Ecto neural progenitor cell (in vitro differentiated cells): ENCODE measurements around the gene NELFCD.
A peak's percentile ranks its signal among the peaks of the same experiment; 100 is the strongest.
"Not testable (repeated sequence)": the region's sequence is repeated elsewhere in the genome, so short reads cannot be mapped to it uniquely, and the experiment has no call there.

Source experiments
- DNase-seq: peaks from one replicate; pipeline ENCODE4 v3.0.0-alpha.2; 2018; ENCODE audit warnings: low spot score

NELFCD gene

DNA sequence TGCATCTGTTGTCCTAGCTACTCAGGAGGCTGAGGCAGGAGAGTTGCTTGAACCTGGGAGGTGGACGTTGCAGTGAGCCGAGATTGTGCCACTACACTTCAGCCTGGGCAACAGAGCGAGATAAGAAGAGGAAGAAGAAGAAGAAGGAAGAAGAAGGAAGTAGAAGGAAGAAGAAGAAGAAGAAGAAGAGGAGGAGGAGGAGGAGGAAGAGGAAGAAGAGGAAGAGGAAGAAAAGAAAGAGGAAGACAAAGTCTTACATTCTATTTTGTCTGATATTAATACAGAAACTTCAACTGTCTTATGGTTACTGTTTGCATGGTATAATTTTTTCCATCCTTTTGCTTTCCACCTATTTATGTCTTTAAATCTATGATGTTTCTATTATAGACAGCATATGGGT is 7.2 kb upstream of the NELFCD start:
- no peak for DNase-seq

GRCh38 chr20:58975353-58975752 is 5.7 kb upstream of the NELFCD start:
- DNase-seq: no peak

DNA sequence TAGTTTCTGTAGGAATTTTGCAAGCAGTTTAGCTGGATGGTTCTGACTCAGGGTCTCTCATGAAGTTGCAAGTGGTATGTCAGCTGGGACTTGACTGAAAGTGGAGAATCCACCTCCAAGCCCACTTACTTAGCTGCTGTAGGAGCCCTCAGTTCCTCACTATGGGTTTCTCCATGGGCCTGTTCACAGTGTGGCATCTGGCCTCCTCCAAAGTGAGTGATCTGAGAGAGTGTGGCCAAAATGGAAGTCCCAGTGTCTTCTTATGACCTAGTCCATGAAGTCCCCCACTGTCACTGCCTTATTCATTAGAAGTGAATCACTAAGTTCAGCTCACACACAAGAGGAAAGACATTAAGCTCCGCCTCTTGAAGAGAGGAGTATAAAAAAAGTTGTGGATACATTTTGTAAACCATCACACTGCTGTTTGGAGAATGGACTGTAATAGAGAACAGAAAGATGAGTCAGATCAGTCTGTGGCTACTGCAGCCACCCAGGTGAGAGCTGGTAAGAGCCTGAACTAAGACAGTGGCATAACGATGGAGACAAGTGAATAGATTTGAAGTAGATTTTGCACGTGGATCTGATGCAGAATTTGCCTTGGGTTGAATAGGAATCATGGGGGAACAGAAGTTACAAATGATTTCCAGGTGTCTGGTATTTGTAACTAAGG is 4.9 kb upstream of the NELFCD start:
- DNase-seq: peak; percentile 13

- DNase-seq: no peak
These were observed 2.5 kb upstream of the NELFCD start for GRCh38 chr20:58978351-58979190.

DNA sequence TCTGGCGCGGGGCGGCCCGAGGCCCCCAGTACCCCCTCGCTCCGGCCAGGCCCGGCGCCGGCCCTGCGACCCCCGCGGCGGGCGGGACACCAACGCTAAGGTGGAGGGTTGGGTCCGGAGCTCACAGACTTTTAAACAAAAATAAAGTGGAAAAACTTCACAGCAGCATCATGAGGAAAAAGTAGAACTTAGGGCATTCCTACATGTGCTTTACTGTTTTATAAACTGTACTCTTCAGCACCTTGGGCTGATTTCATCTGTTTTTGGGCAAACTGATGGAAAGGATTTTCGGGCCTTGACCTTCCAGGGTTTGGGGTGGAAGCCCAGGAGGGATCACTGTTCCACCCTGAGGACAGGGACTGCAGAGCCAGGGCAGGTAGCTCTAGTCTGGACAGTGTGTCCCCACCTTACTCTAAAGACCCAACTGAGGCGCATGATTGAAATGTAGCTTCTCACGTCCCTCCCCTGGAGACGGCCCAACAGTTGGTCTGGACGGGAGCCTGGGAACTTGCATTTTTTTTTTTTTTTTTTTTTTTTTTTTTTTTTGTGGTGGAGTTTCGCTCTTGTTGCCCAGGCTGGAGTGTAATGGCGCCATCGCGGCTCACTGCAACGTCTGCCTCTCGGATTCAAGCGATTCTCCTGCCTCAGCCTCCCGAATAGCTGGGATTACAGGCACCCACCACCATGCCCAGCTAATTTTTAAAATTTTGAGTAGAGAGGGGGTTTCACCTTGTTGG is 740 bp downstream of the NELFCD start:
- no peak for DNase-seq

- DNase-seq: no peak
These were observed 1.5 kb downstream of the NELFCD start for GRCh38 chr20:58982406-58983114.

- DNase-seq: not testable (repeated sequence)
These were observed 2.0 kb downstream of the NELFCD start for GRCh38 chr20:58983115-58983468.

DNA sequence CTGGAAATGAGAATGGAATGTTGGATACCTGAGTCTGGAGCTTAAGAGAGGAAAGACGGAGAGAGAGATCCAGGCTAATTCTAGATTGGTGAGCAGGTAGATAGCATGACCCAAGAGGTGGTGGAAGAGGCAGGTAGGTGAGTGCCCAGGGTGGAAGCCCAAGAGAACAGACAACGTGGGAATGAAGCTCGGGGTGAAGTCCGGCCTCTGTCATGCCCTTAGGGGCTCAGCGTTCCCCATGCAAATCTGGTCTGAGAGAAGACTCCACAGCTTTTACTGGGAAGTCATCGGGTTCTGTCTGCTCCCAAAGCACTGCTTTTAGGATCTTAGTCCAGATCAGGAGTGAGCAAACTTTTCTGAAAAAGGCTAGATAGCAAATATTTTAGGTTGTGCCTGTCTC is 3.6 kb downstream of the NELFCD start:
- DNase-seq: no peak

DNA sequence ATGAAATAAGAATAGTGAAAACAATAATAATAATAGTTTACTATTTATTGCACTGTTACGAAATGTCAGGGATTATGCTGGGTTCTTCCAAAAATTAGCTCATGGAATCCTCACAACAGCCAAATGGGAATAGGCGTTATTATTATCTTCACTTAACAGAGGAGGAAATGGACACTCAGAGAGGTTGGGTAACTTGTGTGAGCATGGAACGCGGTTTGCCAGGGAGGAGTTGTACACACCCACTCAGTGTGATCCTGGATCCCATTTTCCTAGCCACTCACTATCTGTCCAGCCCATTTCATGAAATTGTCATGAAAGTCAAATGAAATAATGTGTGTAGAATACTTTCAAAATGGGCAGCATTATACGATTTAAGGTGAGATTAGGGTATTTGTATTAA is 4.6 kb downstream of the NELFCD start:
- DNase-seq: no peak

DNA sequence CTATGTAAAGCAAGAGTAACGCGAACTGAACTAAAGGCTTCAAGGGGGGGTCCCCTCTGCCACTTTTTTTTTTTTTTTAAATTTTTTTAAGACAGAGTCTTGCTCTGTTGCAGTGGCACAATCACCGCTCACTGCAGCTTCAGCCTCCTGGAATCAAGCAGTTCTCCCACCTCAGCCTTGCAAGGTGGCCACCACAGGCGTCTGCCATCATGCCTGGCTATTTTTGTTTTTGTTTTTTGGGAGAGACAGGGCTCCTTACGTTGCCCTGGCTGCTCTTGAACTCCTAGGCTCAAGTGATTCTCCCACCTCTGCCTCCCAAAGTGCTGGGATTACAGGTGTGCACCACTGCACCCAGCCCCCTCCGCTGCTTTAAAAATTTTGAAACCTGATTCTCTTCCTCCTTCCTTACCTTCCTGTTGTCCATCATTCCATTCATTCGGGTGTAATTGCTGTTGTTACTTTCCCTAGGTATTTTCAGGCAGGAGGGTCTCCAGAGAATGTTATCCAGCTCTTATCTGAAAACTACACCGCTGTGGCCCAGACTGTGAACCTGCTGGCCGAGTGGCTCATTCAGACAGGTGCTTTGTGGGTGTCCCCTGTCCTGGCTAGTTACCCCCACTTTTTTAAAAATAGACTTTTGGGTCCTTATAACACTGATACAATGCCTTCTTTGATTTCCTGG is 5.4 kb downstream of the NELFCD start:
- no peak for DNase-seq

- no peak for DNase-seq
These were observed 6.0 kb downstream of the NELFCD start for GRCh38 chr20:58986968-58987517.

GRCh38 chr20:58987790-58988564 is 6.9 kb downstream of the NELFCD start:
- no peak for DNase-seq

GRCh38 chr20:58988565-58988882 is 7.5 kb downstream of the NELFCD start:
- no peak for DNase-seq

- no peak for DNase-seq
These were observed 8.1 kb downstream of the NELFCD start for GRCh38 chr20:58989196-58989595.

DNA sequence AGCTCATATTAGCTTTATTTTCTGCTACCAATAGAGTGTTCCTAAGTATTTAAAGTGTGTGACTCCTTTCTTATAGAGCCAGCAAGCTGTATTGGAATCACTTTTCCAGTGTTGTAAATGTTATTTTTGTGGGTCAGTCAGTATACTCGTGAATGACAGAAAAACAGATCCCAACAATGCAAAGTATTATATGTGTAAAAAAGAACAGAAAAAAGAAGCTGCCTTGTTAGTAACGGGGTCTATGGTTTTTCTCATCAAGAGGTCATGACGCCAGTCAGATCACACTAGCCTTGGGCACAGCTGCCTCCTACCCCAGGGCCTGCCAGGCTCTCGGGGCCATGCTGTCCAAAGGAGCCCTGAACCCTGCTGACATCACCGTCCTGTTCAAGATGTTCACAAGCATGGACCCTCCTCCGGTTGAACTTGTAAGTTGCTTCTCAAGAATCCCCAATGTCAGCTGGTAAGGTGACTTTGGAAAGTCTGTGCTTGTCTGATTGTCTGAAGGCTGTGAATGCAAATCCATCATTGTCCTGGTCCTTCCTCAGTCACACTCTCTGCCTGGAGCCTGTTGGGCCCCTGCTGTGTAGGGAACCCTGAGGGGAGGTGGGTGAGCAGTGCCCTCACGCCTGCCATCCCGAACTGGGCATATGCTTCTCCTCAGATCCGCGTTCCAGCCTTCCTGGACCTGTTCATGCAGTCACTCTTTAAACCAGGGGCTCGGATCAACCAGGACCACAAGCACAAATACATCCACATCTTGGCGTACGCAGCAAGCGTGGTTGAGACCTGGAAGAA is 9.8 kb downstream of the NELFCD start:
- DNase-seq: no peak

GRCh38 chr20:58991715-58992114 is 10.7 kb downstream of the NELFCD start:
- DNase-seq: no peak

DNA sequence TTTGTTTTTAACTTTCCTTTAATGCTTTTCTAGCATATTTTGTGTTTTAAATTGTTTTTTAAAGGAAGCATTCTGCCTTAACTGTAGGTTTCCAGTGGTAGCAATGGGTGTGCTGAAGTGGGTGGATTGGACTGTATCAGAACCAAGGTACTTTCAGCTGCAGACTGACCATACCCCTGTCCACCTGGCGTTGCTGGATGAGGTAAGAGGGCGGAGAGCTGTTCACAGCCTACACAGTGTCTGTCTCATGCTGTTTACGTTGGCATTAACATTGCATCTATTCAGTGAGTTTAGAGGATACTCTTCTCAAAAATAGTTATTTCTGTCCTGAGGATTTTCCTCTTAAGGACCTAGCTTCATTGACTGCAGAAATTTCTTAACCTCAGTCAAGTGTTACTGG is 11.9 kb downstream of the NELFCD start:
- DNase-seq: no peak

- DNase-seq: no peak
These were observed 12.5 kb downstream of the NELFCD start for GRCh38 chr20:58993332-58994248.
